ENCODE data around the gene RBM41. TPM values are rescaled to one million over a fixed set of nuclear protein-coding genes. Genes with fewer than 3 reads are reported as not detected.

Gene RBM41
- total RNA-seq, 2 experiments from 2014 or later: 5.9 to 8.2 TPM

DNA sequence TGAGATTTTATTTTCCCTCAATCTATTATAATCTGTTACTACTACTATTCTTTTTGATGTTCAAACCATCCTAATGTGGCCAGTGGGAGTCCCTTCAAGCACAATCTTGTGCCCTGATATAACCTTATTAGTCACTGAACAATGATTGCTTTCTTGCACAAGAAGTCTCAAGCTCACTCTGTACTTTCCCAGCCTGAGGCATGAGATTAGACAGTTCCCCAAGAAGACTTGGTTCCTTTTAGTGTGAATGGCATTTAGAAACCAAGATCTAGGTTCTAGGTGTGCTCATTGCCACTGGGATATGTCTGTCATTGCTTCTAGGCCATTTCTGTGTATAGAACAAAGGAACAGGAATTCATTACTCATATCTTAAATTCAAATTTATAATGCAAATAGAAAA, 28.0 kb upstream of the RBM41 start:
- intact Hi-C loops (cut with DNase I, micrococcal nuclease): no loop called here
- POLR2A ChIA-PET: no interaction called here
- Histone ChIP-seq H3K4me3 (ENCODE audit: low read length) (no peak overlapping the region), H3K36me3 (ENCODE audit: insufficient read depth, low read length) (no peaks in the 10 kb centered on the region), H3K27me3 (ENCODE audit: control insufficient read depth in 1 of 2, insufficient read depth in 2 of 2, low read length in 2 of 2) (no peaks in the 10 kb centered on the region), H3K4me1 (ENCODE audit: insufficient read depth, low read length) (no peaks in the 10 kb centered on the region), H3K27ac (ENCODE audit: low read depth in 1 of 2, low read length in 2 of 2) (no peak overlapping the region), H3K9me3 (ENCODE audit: control insufficient read depth in 1 of 2, insufficient read depth in 1 of 2, low read length in 2 of 2) (no peaks in the 10 kb centered on the region)
- CTCF ChIA-PET: no interaction called here
- Mint-ChIP-seq H3K9me3 (no peaks in the 10 kb centered on the region), H3K27ac (no peak overlapping the region), H3K4me3 (no peak overlapping the region), H3K27me3 (no peaks in the 10 kb centered on the region), H3K36me3 (ENCODE audit: low read depth) (no peaks in the 10 kb centered on the region), H3K4me1 (ENCODE audit: low read depth) (peaks cover 6% of the 10 kb centered on the region)
- TF ChIP-seq CTCF (IDR thresholded peaks at IDR 0.05): no peak
- peak in 1 of 14 experiments; percentile 1 for DNase-seq
- no peak for ATAC-seq (ENCODE audit: poor library complexity)

- POLR2A ChIA-PET: no interaction called here
- no peaks in the 10 kb centered on the region for H3K9me3 ChIP-seq (ENCODE audit: control insufficient read depth in 1 of 2, insufficient read depth in 1 of 2, low read length in 2 of 2)
- no peak overlapping the region for H3K4me3 ChIP-seq (ENCODE audit: low read length)
- H3K4me1 ChIP-seq (ENCODE audit: insufficient read depth, low read length): no peaks in the 10 kb centered on the region
- Mint-ChIP-seq H3K27me3 (no peaks in the 10 kb centered on the region), H3K27ac (no peak overlapping the region), H3K36me3 (ENCODE audit: low read depth) (no peaks in the 10 kb centered on the region), H3K9me3 (no peaks in the 10 kb centered on the region), H3K4me1 (ENCODE audit: low read depth) (no peaks in the 10 kb centered on the region), H3K4me3 (no peak overlapping the region)
- intact Hi-C loops (cut with DNase I, micrococcal nuclease): no loop called here
- H3K27ac ChIP-seq (ENCODE audit: low read depth in 1 of 2, low read length in 2 of 2): no peak overlapping the region
- DNase-seq (no peak), ATAC-seq (ENCODE audit: poor library complexity) (no peak)
- TF ChIP-seq CTCF (IDR thresholded peaks at IDR 0.05): no peak
- no peaks in the 10 kb centered on the region for H3K36me3 ChIP-seq (ENCODE audit: insufficient read depth, low read length)
- no peaks in the 10 kb centered on the region for H3K27me3 ChIP-seq (ENCODE audit: control insufficient read depth in 1 of 2, insufficient read depth in 2 of 2, low read length in 2 of 2)
- CTCF ChIA-PET: interaction anchor here (0.6 kb wide), 1 partner anchor 49 kb away, joined by 3 read pairs; no protein-coding TSS in a partner anchor
Observed at GRCh38 chrX:107135965-107136307, 17.3 kb upstream of the RBM41 start.

GRCh38 chrX:107135049-107135964, 16.7 kb upstream of the RBM41 start:
- no peak overlapping the region for H3K27ac ChIP-seq (ENCODE audit: low read depth in 1 of 2, low read length in 2 of 2)
- ChIA-PET POLR2A (no interaction called here), CTCF (interaction anchor here (0.6 kb wide), 1 partner anchor 49 kb away, joined by 3 read pairs; no protein-coding TSS in a partner anchor)
- Mint-ChIP-seq H3K4me1 (ENCODE audit: low read depth) (no peaks in the 10 kb centered on the region), H3K4me3 (no peak overlapping the region), H3K36me3 (ENCODE audit: low read depth) (no peaks in the 10 kb centered on the region), H3K27me3 (no peaks in the 10 kb centered on the region), H3K27ac (no peak overlapping the region), H3K9me3 (no peaks in the 10 kb centered on the region)
- no peaks in the 10 kb centered on the region for H3K36me3 ChIP-seq (ENCODE audit: insufficient read depth, low read length)
- no peak for TF ChIP-seq CTCF (IDR thresholded peaks at IDR 0.05)
- intact Hi-C loops (cut with DNase I, micrococcal nuclease): no loop called here
- ATAC-seq (ENCODE audit: poor library complexity) (no peak), DNase-seq (peak in 4 of 14 experiments; percentile 9 to 24 (median 16))
- H3K9me3 ChIP-seq (ENCODE audit: control insufficient read depth in 1 of 2, insufficient read depth in 1 of 2, low read length in 2 of 2): no peaks in the 10 kb centered on the region
- no peak overlapping the region for H3K4me3 ChIP-seq (ENCODE audit: low read length)
- H3K27me3 ChIP-seq (ENCODE audit: control insufficient read depth in 1 of 2, insufficient read depth in 2 of 2, low read length in 2 of 2): no peaks in the 10 kb centered on the region
- no peaks in the 10 kb centered on the region for H3K4me1 ChIP-seq (ENCODE audit: insufficient read depth, low read length)

Data from CD4-positive, alpha-beta T cell (primary cell).